ENCODE data around the gene IGFL1.
"Not testable (repeated sequence)": the region's sequence is repeated elsewhere in the genome, so short reads cannot be mapped to it uniquely, and the experiment has no call there.

The IGFL1 gene

GRCh38 chr19:46189971-46190888 lies 39.3 kb upstream of the IGFL1 start:
- H3K4me3 ChIP-seq (ENCODE audit: insufficient read length, low read depth) = no peak overlapping the region
- no peaks in the 10 kb centered on the region for H3K27me3 ChIP-seq (ENCODE audit: insufficient read depth, insufficient read length)
- H3K9ac ChIP-seq (ENCODE audit: insufficient read length, low read depth) = no peak overlapping the region
- no peaks in the 10 kb centered on the region for H3K4me1 ChIP-seq (ENCODE audit: insufficient read depth, insufficient read length)
- TF ChIP-seq SUZ12 (IDR thresholded peaks at IDR 0.05; ENCODE audit: extremely low read depth, insufficient read depth, insufficient read length) = no peak
- TF ChIP-seq ZNF274 (IDR thresholded peaks at IDR 0.05; ENCODE audit: low read depth, low read length) = no peak
- no peak for TF ChIP-seq YY1 (IDR thresholded peaks at IDR 0.05; ENCODE audit: insufficient read depth, insufficient read length)
- H3K9me3 ChIP-seq (ENCODE audit: insufficient read depth, low read length) = no peaks in the 10 kb centered on the region
- DNase-seq (ENCODE audit: low read depth, low spot score) = no peak
- no peaks in the 10 kb centered on the region for H3K36me3 ChIP-seq (ENCODE audit: insufficient read depth, insufficient read length, low read length)

GRCh38 chr19:46191356-46191755 lies 38.2 kb upstream of the IGFL1 start:
- Histone ChIP-seq H3K36me3 (ENCODE audit: insufficient read depth, insufficient read length, low read length) (no peaks in the 10 kb centered on the region), H3K4me1 (ENCODE audit: insufficient read depth, insufficient read length) (no peaks in the 10 kb centered on the region), H3K4me3 (ENCODE audit: insufficient read length, low read depth) (no peak overlapping the region), H3K27me3 (ENCODE audit: insufficient read depth, insufficient read length) (no peaks in the 10 kb centered on the region), H3K9me3 (ENCODE audit: insufficient read depth, low read length) (no peaks in the 10 kb centered on the region), H3K9ac (ENCODE audit: insufficient read length, low read depth) (no peak overlapping the region)
- no peak for DNase-seq (ENCODE audit: low read depth, low spot score)
- TF ChIP-seq SUZ12 (IDR thresholded peaks at IDR 0.05; ENCODE audit: extremely low read depth, insufficient read depth, insufficient read length) = no peak
- no peak for TF ChIP-seq YY1 (IDR thresholded peaks at IDR 0.05; ENCODE audit: insufficient read depth, insufficient read length)
- TF ChIP-seq ZNF274 (IDR thresholded peaks at IDR 0.05; ENCODE audit: low read depth, low read length) = no peak

GRCh38 chr19:46191972-46192371 lies 37.6 kb upstream of the IGFL1 start:
- TF ChIP-seq SUZ12 (IDR thresholded peaks at IDR 0.05; ENCODE audit: extremely low read depth, insufficient read depth, insufficient read length) = no peak
- no peak for TF ChIP-seq ZNF274 (IDR thresholded peaks at IDR 0.05; ENCODE audit: low read depth, low read length)
- no peak for TF ChIP-seq YY1 (IDR thresholded peaks at IDR 0.05; ENCODE audit: insufficient read depth, insufficient read length)
- no peak for DNase-seq (ENCODE audit: low read depth, low spot score)
- H3K4me3 ChIP-seq (ENCODE audit: insufficient read length, low read depth) = no peak overlapping the region
- H3K9ac ChIP-seq (ENCODE audit: insufficient read length, low read depth) = no peak overlapping the region
- H3K9me3 ChIP-seq (ENCODE audit: insufficient read depth, low read length) = no peaks in the 10 kb centered on the region
- no peaks in the 10 kb centered on the region for H3K27me3 ChIP-seq (ENCODE audit: insufficient read depth, insufficient read length)
- no peaks in the 10 kb centered on the region for H3K36me3 ChIP-seq (ENCODE audit: insufficient read depth, insufficient read length, low read length)
- H3K4me1 ChIP-seq (ENCODE audit: insufficient read depth, insufficient read length) = no peaks in the 10 kb centered on the region

- H3K4me1 ChIP-seq (ENCODE audit: insufficient read depth, insufficient read length); H3K9ac ChIP-seq (ENCODE audit: insufficient read length, low read depth); H3K4me3 ChIP-seq (ENCODE audit: insufficient read length, low read depth); DNase-seq (ENCODE audit: low read depth, low spot score); H3K36me3 ChIP-seq (ENCODE audit: insufficient read depth, insufficient read length, low read length); H3K27me3 ChIP-seq (ENCODE audit: insufficient read depth, insufficient read length); H3K9me3 ChIP-seq (ENCODE audit: insufficient read depth, low read length): not testable (repeated sequence)
Measured at GRCh38 chr19:46192626-46192991, 36.9 kb upstream of the IGFL1 start.

- no peaks in the 10 kb centered on the region for H3K27me3 ChIP-seq (ENCODE audit: insufficient read depth, insufficient read length)
Measured at GRCh38 chr19:46192992-46193650, 36.4 kb upstream of the IGFL1 start.

GRCh38 chr19:46193678-46194077 lies 35.9 kb upstream of the IGFL1 start:
- no peak for TF ChIP-seq ZNF274 (IDR thresholded peaks at IDR 0.05; ENCODE audit: low read depth, low read length)
- no peak for TF ChIP-seq SUZ12 (IDR thresholded peaks at IDR 0.05; ENCODE audit: extremely low read depth, insufficient read depth, insufficient read length)
- TF ChIP-seq YY1 (IDR thresholded peaks at IDR 0.05; ENCODE audit: insufficient read depth, insufficient read length) = no peak
- H3K36me3 ChIP-seq (ENCODE audit: insufficient read depth, insufficient read length, low read length) = no peaks in the 10 kb centered on the region
- H3K4me3 ChIP-seq (ENCODE audit: insufficient read length, low read depth) = no peak overlapping the region
- H3K9ac ChIP-seq (ENCODE audit: insufficient read length, low read depth) = no peak overlapping the region
- DNase-seq (ENCODE audit: low read depth, low spot score) = no peak
- no peaks in the 10 kb centered on the region for H3K4me1 ChIP-seq (ENCODE audit: insufficient read depth, insufficient read length)
- no peaks in the 10 kb centered on the region for H3K9me3 ChIP-seq (ENCODE audit: insufficient read depth, low read length)
- no peaks in the 10 kb centered on the region for H3K27me3 ChIP-seq (ENCODE audit: insufficient read depth, insufficient read length)

More at GRCh38 chr19:46192992-46193650, 36.4 kb upstream of the IGFL1 start:
- Histone ChIP-seq H3K4me3 (ENCODE audit: insufficient read length, low read depth) (no peak overlapping the region), H3K9ac (ENCODE audit: insufficient read length, low read depth) (no peak overlapping the region), H3K4me1 (ENCODE audit: insufficient read depth, insufficient read length) (no peaks in the 10 kb centered on the region), H3K9me3 (ENCODE audit: insufficient read depth, low read length) (no peaks in the 10 kb centered on the region), H3K36me3 (ENCODE audit: insufficient read depth, insufficient read length, low read length) (no peaks in the 10 kb centered on the region)
- no peak for DNase-seq (ENCODE audit: low read depth, low spot score)
- TF ChIP-seq SUZ12 (IDR thresholded peaks at IDR 0.05; ENCODE audit: extremely low read depth, insufficient read depth, insufficient read length) (no peak), ZNF274 (IDR thresholded peaks at IDR 0.05; ENCODE audit: low read depth, low read length) (no peak), YY1 (IDR thresholded peaks at IDR 0.05; ENCODE audit: insufficient read depth, insufficient read length) (no peak)

GRCh38 chr19:46195104-46195503 lies 34.4 kb upstream of the IGFL1 start:
- H3K27me3 ChIP-seq (ENCODE audit: insufficient read depth, insufficient read length) = no peaks in the 10 kb centered on the region
- H3K9me3 ChIP-seq (ENCODE audit: insufficient read depth, low read length) = no peaks in the 10 kb centered on the region
- no peaks in the 10 kb centered on the region for H3K36me3 ChIP-seq (ENCODE audit: insufficient read depth, insufficient read length, low read length)
- H3K4me1 ChIP-seq (ENCODE audit: insufficient read depth, insufficient read length) = no peaks in the 10 kb centered on the region
- no peak for DNase-seq (ENCODE audit: low read depth, low spot score)
- no peak overlapping the region for H3K9ac ChIP-seq (ENCODE audit: insufficient read length, low read depth)
- no peak overlapping the region for H3K4me3 ChIP-seq (ENCODE audit: insufficient read length, low read depth)
- TF ChIP-seq YY1 (IDR thresholded peaks at IDR 0.05; ENCODE audit: insufficient read depth, insufficient read length) (no peak), ZNF274 (IDR thresholded peaks at IDR 0.05; ENCODE audit: low read depth, low read length) (no peak), SUZ12 (IDR thresholded peaks at IDR 0.05; ENCODE audit: extremely low read depth, insufficient read depth, insufficient read length) (no peak)

GRCh38 chr19:46195919-46196318 lies 33.6 kb upstream of the IGFL1 start:
- not testable (repeated sequence) for H3K4me1 ChIP-seq (ENCODE audit: insufficient read depth, insufficient read length); H3K36me3 ChIP-seq (ENCODE audit: insufficient read depth, insufficient read length, low read length); DNase-seq (ENCODE audit: low read depth, low spot score); H3K9ac ChIP-seq (ENCODE audit: insufficient read length, low read depth); H3K9me3 ChIP-seq (ENCODE audit: insufficient read depth, low read length); H3K27me3 ChIP-seq (ENCODE audit: insufficient read depth, insufficient read length); H3K4me3 ChIP-seq (ENCODE audit: insufficient read length, low read depth)
